ENCODE measurements around the gene HCFC1R1.
"Not testable (repeated sequence)": the region's sequence is repeated elsewhere in the genome, so short reads cannot be mapped to it uniquely, and the experiment has no call there.

Gene HCFC1R1

DNA sequence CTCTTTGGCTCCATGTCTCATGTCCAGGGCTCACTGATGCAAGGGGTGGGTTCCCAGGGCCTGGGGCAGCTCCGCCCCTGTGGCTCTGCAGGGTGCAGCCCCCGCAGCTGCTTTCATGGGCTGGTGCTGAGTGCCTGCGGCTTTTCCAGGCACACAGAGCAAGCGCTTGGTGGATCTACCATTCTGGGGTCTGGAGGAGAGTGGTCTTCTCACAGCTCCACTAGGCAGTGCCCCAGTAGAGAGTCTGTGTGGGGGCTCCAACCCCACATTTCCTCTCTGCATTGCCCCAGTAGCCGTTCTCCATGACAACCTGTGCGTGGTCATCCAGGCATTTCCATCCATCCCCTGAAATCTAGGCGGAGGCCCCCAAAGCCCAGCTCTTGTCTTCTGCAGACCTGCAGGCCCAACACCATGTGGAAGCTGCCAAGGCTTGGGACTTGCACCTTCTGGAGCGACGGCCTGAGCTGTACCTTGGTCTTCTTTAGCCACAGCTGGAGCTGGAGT, 46.9 kb upstream of the HCFC1R1 start:
- POLR2A ChIA-PET = no interaction called here
- TF ChIP-seq ZNF555 (tag by site-specific recombination; conservative IDR thresholded peaks at IDR 0.05) (no peak), ZIC2 (tag by site-specific recombination; IDR thresholded peaks at IDR 0.05) (0 out of 2 replicates have a peak, but pooled peaks have one; percentile 16)
- Histone ChIP-seq H3K36me3 (ENCODE audit: control insufficient read depth in 2 of 2, insufficient read depth in 1 of 2, low read length in 2 of 2) (no peaks in the 10 kb centered on the region), H3K4me3 (ENCODE audit: low read depth, low read length) (no peak overlapping the region), H3K4me1 (ENCODE audit: control insufficient read depth, insufficient read depth, low read length) (no peaks in the 10 kb centered on the region), H3K27ac (ENCODE audit: extremely low read depth, low read depth, low read length) (no peak overlapping the region), H3K9me3 (ENCODE audit: control insufficient read depth, insufficient read depth, low read depth, low read length) (no peaks in the 10 kb centered on the region)
- CTCF ChIA-PET = interaction anchor here (0.9 to 1.3 kb wide), 3 partner anchors 11 to 31 kb away, joined by 3 to 5 read pairs (median 3); no protein-coding TSS in a partner anchor

DNA sequence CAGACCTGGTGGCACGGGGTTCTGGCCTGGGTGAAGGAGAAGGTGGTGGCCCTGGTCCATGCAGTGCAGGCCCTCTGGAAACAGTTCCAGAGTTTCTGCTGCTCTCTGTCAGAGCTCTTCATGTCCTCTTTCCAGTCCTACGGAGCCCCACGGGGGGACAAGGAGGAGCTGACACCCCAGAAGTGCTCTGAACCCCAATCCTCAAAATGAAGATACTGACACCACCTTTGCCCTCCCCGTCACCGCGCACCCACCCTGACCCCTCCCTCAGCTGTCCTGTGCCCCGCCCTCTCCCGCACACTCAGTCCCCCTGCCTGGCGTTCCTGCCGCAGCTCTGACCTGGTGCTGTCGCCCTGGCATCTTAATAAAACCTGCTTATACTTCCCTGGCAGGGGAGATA, 45.4 kb upstream of the HCFC1R1 start:
- H3K9me3 ChIP-seq (ENCODE audit: control insufficient read depth, insufficient read depth, low read depth, low read length); H3K27ac ChIP-seq (ENCODE audit: extremely low read depth, low read depth, low read length); H3K4me3 ChIP-seq (ENCODE audit: low read depth, low read length); H3K4me1 ChIP-seq (ENCODE audit: control insufficient read depth, insufficient read depth, low read length); H3K36me3 ChIP-seq (ENCODE audit: control insufficient read depth in 2 of 2, insufficient read depth in 1 of 2, low read length in 2 of 2): not testable (repeated sequence)
- POLR2A ChIA-PET = interaction anchor here (0.9 kb wide), 1 partner anchor 10 kb away, joined by 3 read pairs; no protein-coding TSS in a partner anchor
- CTCF ChIA-PET = interaction anchor here (0.8 to 0.9 kb wide), 2 partner anchors 10 to 41 kb away, joined by 4 read pairs; no protein-coding TSS in a partner anchor

DNA sequence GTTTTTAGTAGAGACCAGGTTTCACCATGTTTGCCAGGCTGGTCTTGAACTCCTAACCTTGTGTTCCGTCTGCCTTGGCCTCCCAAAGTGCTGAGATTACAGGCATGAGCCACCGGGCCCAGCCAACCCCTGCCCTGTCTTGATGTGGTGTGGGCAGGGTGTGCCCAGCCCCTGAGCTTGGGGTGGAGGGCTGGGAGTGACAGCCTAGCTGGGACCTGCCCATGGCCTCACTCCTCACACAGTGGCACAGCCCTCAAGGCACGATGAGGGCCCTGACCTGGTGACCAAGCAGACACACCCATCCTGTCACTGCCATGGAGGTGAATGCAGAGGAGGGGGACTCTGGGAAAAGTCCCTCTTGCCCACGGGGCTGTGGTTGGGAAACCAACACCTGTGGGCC, 44.7 kb upstream of the HCFC1R1 start:
- H3K9me3 ChIP-seq (ENCODE audit: control insufficient read depth, insufficient read depth, low read depth, low read length) = no peaks in the 10 kb centered on the region
- ChIA-PET CTCF (no interaction called here), POLR2A (no interaction called here)
- H3K4me1 ChIP-seq (ENCODE audit: control insufficient read depth, insufficient read depth, low read length) = no peaks in the 10 kb centered on the region
- H3K4me3 ChIP-seq (ENCODE audit: low read depth, low read length) = no peak overlapping the region
- no peak overlapping the region for H3K27ac ChIP-seq (ENCODE audit: extremely low read depth, low read depth, low read length)
- no peak for TF ChIP-seq ZNF169 (tag by site-specific recombination; IDR thresholded peaks at IDR 0.05)
- no peak for TF ChIP-seq ZNF248 (tag by site-specific recombination; IDR thresholded peaks at IDR 0.05)
- TF ChIP-seq KLF1 (tag by site-specific recombination; IDR thresholded peaks at IDR 0.05) = peak; percentile 92
- TF ChIP-seq, protein P1, sequence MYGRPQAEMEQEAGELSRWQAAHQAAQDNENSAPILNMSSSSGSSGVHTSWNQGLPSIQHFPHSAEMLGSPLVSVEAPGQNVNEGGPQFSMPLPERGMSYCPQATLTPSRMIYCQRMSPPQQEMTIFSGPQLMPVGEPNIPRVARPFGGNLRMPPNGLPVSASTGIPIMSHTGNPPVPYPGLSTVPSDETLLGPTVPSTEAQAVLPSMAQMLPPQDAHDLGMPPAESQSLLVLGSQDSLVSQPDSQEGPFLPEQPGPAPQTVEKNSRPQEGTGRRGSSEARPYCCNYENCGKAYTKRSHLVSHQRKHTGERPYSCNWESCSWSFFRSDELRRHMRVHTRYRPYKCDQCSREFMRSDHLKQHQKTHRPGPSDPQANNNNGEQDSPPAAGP (tag by site-specific recombination; IDR thresholded peaks at IDR 0.05) = peak; percentile 46; the same call in 1 of the 2 replicates
- no peaks in the 10 kb centered on the region for H3K36me3 ChIP-seq (ENCODE audit: control insufficient read depth in 2 of 2, insufficient read depth in 1 of 2, low read length in 2 of 2)

DNA sequence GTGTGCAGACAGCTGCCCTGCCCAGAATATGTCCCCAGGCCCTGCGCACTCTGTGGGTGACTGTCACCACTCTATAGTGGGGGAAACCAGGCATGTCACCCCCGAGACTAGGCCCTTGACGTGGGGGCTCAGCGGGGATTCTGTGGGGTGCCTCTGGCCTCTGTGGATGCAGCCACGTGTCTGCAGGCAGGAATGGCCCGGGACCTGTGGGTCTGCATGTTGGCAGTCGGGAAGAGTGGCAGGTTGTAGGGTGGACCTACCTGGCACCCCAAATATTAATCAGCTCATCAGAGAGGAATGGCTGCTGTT, 42.7 kb upstream of the HCFC1R1 start:
- Histone ChIP-seq H3K36me3 (ENCODE audit: control insufficient read depth in 2 of 2, insufficient read depth in 1 of 2, low read length in 2 of 2) (no peaks in the 10 kb centered on the region), H3K4me3 (ENCODE audit: low read depth, low read length) (no peak overlapping the region), H3K9me3 (ENCODE audit: control insufficient read depth, insufficient read depth, low read depth, low read length) (no peaks in the 10 kb centered on the region), H3K4me1 (ENCODE audit: control insufficient read depth, insufficient read depth, low read length) (no peaks in the 10 kb centered on the region), H3K27ac (ENCODE audit: extremely low read depth, low read depth, low read length) (no peak overlapping the region)
- ChIA-PET CTCF (interaction anchor here (0.6 to 1.5 kb wide), 3 partner anchors 9 to 63 kb away, joined by 3 read pairs; no protein-coding TSS in a partner anchor), POLR2A (no interaction called here)
- TF ChIP-seq ZNF747 (tag by site-specific recombination; IDR thresholded peaks at IDR 0.05) (no peak), PRDM1 (tag by site-specific recombination; IDR thresholded peaks at IDR 0.05) (no peak), MEIS1 (CRISPR knock-in tag; IDR thresholded peaks at IDR 0.05; ENCODE audit: borderline replicate concordance) (no peak), ZFP41 (tag by site-specific recombination; IDR thresholded peaks at IDR 0.05; ENCODE audit: borderline replicate concordance) (no peak), ZNF266 (tag by site-specific recombination; IDR thresholded peaks at IDR 0.05; ENCODE audit: low read depth) (no peak), ZNF521 (tag by site-specific recombination; IDR thresholded peaks at IDR 0.05) (no peak)
- TF ChIP-seq, protein P2, sequence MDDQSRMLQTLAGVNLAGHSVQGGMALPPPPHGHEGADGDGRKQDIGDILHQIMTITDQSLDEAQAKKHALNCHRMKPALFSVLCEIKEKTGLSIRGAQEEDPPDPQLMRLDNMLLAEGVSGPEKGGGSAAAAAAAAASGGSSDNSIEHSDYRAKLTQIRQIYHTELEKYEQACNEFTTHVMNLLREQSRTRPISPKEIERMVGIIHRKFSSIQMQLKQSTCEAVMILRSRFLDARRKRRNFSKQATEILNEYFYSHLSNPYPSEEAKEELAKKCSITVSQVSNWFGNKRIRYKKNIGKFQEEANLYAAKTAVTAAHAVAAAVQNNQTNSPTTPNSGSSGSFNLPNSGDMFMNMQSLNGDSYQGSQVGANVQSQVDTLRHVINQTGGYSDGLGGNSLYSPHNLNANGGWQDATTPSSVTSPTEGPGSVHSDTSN (CRISPR knock-in tag; IDR thresholded peaks at IDR 0.05) = no peak
- TF ChIP-seq, protein P3, sequence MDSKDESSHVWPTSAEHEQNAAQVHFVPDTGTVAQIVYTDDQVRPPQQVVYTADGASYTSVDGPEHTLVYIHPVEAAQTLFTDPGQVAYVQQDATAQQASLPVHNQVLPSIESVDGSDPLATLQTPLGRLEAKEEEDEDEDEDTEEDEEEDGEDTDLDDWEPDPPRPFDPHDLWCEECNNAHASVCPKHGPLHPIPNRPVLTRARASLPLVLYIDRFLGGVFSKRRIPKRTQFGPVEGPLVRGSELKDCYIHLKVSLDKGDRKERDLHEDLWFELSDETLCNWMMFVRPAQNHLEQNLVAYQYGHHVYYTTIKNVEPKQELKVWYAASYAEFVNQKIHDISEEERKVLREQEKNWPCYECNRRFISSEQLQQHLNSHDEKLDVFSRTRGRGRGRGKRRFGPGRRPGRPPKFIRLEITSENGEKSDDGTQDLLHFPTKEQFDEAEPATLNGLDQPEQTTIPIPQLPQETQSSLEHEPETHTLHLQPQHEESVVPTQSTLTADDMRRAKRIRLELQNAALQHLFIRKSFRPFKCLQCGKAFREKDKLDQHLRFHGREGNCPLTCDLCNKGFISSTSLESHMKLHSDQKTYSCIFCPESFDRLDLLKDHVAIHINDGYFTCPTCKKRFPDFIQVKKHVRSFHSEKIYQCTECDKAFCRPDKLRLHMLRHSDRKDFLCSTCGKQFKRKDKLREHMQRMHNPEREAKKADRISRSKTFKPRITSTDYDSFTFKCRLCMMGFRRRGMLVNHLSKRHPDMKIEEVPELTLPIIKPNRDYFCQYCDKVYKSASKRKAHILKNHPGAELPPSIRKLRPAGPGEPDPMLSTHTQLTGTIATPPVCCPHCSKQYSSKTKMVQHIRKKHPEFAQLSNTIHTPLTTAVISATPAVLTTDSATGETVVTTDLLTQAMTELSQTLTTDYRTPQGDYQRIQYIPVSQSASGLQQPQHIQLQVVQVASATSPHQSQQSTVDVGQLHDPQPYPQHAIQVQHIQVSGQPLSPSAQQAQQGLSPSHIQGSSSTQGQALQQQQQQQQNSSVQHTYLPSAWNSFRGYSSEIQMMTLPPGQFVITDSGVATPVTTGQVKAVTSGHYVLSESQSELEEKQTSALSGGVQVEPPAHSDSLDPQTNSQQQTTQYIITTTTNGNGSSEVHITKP (tag by site-specific recombination; IDR thresholded peaks at IDR 0.05) = no peak
- TF ChIP-seq, protein P4, sequence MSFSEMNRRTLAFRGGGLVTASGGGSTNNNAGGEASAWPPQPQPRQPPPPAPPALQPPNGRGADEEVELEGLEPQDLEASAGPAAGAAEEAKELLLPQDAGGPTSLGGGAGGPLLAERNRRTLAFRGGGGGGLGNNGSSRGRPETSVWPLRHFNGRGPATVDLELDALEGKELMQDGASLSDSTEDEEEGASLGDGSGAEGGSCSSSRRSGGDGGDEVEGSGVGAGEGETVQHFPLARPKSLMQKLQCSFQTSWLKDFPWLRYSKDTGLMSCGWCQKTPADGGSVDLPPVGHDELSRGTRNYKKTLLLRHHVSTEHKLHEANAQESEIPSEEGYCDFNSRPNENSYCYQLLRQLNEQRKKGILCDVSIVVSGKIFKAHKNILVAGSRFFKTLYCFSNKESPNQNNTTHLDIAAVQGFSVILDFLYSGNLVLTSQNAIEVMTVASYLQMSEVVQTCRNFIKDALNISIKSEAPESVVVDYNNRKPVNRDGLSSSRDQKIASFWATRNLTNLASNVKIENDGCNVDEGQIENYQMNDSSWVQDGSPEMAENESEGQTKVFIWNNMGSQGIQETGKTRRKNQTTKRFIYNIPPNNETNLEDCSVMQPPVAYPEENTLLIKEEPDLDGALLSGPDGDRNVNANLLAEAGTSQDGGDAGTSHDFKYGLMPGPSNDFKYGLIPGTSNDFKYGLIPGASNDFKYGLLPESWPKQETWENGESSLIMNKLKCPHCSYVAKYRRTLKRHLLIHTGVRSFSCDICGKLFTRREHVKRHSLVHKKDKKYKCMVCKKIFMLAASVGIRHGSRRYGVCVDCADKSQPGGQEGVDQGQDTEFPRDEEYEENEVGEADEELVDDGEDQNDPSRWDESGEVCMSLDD (tag by site-specific recombination; IDR thresholded peaks at IDR 0.05) = no peak

Data from HEK293 (cell line).